Erythroblast (primary cell): ENCODE measurements around the gene GTPBP3.

Source experiments
- DNase-seq, 2 experiments: peaks; one replicate each; lab custom pipeline; 2025; lab: John Stamatoyannopoulos, UW
- GATA1 ChIP-seq: IDR thresholded peaks from 2 replicates; pipeline ENCODE4 v1.6.1; 2011; ENCODE audit warnings: low read depth, mild to moderate bottlenecking, control low read depth, low read length, moderate library complexity
- POLR2A ChIP-seq: IDR thresholded peaks from 2 replicates; pipeline ENCODE4 v1.6.1; 2011; ENCODE audit warnings: mild to moderate bottlenecking, low read length

The GTPBP3 gene

DNA sequence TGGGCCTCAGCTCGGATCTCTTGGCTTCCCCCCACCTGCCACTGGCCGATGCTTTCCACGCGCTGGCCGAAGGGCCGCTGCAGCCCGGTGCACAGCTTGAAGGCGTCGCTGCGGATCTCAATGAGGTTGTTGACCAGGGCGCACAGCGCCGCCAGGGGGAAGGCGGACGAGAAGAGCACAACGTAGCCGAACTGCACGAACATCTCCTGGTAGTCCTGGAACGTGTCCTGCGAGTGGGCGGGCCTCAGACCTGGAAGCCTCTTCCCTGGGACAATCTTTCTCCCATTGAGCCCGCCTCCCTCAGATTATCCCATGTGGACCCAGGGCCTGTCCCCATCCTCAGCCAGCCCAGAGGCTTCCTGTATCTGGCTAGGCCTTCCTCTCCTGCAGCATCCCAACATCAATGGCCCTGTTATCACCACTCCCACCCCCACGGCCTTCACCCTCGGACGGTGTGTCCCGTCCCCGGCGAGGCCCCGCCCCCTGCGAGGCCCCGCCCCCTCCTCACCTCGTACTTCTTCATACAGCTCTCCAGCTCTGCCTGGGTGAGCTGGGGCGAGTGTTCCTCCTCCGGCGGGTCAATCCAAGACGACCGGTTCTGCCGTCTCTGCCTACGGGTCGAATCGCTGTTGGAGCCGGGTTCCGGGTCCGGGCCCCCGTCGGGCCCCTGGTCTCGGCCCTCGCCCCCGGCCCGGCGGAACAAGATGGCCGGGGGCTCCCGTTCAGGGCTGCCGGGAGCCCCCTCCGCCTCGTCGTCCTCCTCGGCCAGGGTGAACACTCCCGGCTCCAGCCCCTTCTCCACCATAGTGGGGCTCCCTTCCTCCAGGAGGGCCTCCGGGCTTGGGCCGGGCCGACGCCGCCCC, 9.5 kb upstream of the GTPBP3 start:
- peak in 1 of 2 experiments; percentile 64 for DNase-seq
- TF ChIP-seq GATA1: no peak
- TF ChIP-seq POLR2A: no peak

GRCh38 chr19:17328517-17329365, 8.6 kb upstream of the GTPBP3 start:
- no peak for DNase-seq
- TF ChIP-seq POLR2A (no peak), GATA1 (no peak)

GRCh38 chr19:17329366-17330261, 7.7 kb upstream of the GTPBP3 start:
- no peak for DNase-seq

DNA sequence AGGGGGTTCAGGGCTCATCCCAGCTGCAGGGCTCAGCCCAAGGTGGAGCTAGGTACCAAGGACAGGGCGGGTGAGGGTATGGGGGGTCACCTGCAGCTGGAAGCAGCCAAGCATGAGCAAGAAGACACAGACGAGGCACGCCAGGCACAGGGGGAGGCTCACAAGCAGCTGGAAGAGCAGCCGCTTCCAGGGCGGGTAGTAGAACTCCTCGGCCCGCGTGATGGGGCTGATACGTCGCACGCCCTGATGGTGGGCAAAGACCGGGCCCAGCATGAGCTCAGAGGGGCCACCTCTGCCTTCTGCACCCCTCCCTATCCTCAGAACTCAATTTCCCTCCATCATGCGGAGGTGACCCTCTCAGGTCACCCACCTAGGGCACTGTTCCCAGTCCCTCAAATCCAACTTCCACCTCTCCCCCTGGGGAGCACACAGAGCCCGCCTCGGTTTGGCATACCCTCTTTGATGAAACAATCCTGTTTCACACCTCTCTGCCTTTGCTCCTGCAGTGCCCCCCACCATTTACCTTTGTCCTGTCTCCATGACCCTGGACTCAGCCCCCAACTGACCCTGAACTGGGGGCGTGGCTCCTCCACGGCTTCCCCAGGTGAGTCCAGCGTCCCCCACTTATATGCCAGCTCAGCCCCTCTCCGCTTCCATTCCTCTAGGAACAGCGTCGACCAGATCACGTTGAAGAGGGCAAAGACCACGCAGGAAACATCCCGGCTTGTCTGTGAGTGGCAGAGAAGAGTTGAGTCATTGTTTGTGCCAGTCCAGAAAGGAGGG, 6.9 kb upstream of the GTPBP3 start:
- TF ChIP-seq POLR2A (no peak), GATA1 (no peak)
- DNase-seq: no peak

More at GRCh38 chr19:17329366-17330261, 7.7 kb upstream of the GTPBP3 start:
- TF ChIP-seq GATA1 (no peak), POLR2A (no peak)

GRCh38 chr19:17331045-17331558, 6.3 kb upstream of the GTPBP3 start:
- no peak for DNase-seq
- TF ChIP-seq POLR2A: no peak
- no peak for TF ChIP-seq GATA1

GRCh38 chr19:17332360-17332676, 5.0 kb upstream of the GTPBP3 start:
- no peak for DNase-seq

GRCh38 chr19:17332677-17333581, 4.4 kb upstream of the GTPBP3 start:
- peak; percentile 80 to 91 for DNase-seq
- TF ChIP-seq POLR2A (no peak), GATA1 (no peak)

More at GRCh38 chr19:17332360-17332676, 5.0 kb upstream of the GTPBP3 start:
- TF ChIP-seq GATA1: no peak
- TF ChIP-seq POLR2A: no peak

GRCh38 chr19:17333611-17334413, 3.5 kb upstream of the GTPBP3 start:
- TF ChIP-seq GATA1: no peak
- no peak for TF ChIP-seq POLR2A
- DNase-seq: peak; percentile 67 to 72

- TF ChIP-seq POLR2A (no peak), GATA1 (no peak)
- DNase-seq: peak; percentile 99
These were observed 2.6 kb upstream of the GTPBP3 start, which contains the start of gene ANO8 for GRCh38 chr19:17334414-17335409. ANO8 (minus strand) TSS chr19:17334855; CDS start chr19:17334670, 185 bp downstream.
